ENCODE results near the gene DNAJC2. TPM values are rescaled to one million over a fixed set of nuclear protein-coding genes. Genes with fewer than 3 reads are reported as not detected.
A peak's percentile ranks its signal among the peaks of the same experiment; 100 is the strongest.
"Not testable (repeated sequence)": the region's sequence is repeated elsewhere in the genome, so short reads cannot be mapped to it uniquely, and the experiment has no call there.

Gene DNAJC2
- total RNA-seq, 2 donors from 2014 or later: 14.3 to 24.1 TPM

- Histone ChIP-seq H3K27ac (peak within 1 kb of the TSS; percentile 59 to 87 (median 74)), H3K9me3 (no peaks in the 10 kb centered on the region), H3K4me3 (peak within 1 kb of the TSS; percentile 87 to 93), H3K27me3 (no peaks in the 10 kb centered on the region), H3K36me3 (replicated peaks in 1 of 2; ENCODE audit: insufficient read depth in 1 of 2, low read depth in 2 of 2) (peaks cover 0 to 5% of the 10 kb centered on the region in 2 donors), H3K4me1 (peaks cover 16% of the 10 kb centered on the region)
- intact Hi-C loops (cut with DNase I): no loop called here
- DNase-seq (peak; percentile 94 to 98 (median 96)), ATAC-seq (peak; percentile 98)
- TF ChIP-seq, protein P1, sequence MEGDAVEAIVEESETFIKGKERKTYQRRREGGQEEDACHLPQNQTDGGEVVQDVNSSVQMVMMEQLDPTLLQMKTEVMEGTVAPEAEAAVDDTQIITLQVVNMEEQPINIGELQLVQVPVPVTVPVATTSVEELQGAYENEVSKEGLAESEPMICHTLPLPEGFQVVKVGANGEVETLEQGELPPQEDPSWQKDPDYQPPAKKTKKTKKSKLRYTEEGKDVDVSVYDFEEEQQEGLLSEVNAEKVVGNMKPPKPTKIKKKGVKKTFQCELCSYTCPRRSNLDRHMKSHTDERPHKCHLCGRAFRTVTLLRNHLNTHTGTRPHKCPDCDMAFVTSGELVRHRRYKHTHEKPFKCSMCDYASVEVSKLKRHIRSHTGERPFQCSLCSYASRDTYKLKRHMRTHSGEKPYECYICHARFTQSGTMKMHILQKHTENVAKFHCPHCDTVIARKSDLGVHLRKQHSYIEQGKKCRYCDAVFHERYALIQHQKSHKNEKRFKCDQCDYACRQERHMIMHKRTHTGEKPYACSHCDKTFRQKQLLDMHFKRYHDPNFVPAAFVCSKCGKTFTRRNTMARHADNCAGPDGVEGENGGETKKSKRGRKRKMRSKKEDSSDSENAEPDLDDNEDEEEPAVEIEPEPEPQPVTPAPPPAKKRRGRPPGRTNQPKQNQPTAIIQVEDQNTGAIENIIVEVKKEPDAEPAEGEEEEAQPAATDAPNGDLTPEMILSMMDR (IDR thresholded peaks at IDR 0.05): peak; percentile 95 to 97 (median 96)
- TF ChIP-seq POLR2A (IDR thresholded peaks at IDR 0.05): peak; percentile 18 to 77 (median 70)
- WGBS, 2 donors: 1 to 5% methylated on average over 24 to 52 of the region's 52 CpGs
These were observed 47.4 kb downstream of the DNAJC2 start, which contains the start of gene PMPCB for GRCh38 chr7:103296901-103297836. Gene PMPCB (plus strand): TSS chr7:103297435. CDS start chr7:103297460, 25 bp downstream.

- Histone ChIP-seq H3K36me3 (replicated peaks in 1 of 2; ENCODE audit: insufficient read depth in 1 of 2, low read depth in 2 of 2) (no peaks in the 10 kb centered on the region), H3K9me3 (no peaks in the 10 kb centered on the region), H3K4me1 (peaks cover 11% of the 10 kb centered on the region), H3K4me3 (no peak overlapping the region), H3K27me3 (no peaks in the 10 kb centered on the region), H3K27ac (no peak overlapping the region)
- no peak for DNase-seq
- TF ChIP-seq POLR2A (IDR thresholded peaks at IDR 0.05): no peak
- TF ChIP-seq, protein P1 (IDR thresholded peaks at IDR 0.05): no peak
- intact Hi-C loops (cut with DNase I): no loop called here
- WGBS, 2 donors: 93 to 100% methylated on average over 1 of the region's 1 CpG
- ATAC-seq: no peak
These were observed 51.0 kb downstream of the DNAJC2 start for GRCh38 chr7:103293526-103293925.

- no peaks in the 10 kb centered on the region for H3K27me3 ChIP-seq
- H3K9me3 ChIP-seq: no peaks in the 10 kb centered on the region
- H3K36me3 ChIP-seq (replicated peaks in 1 of 2; ENCODE audit: insufficient read depth in 1 of 2, low read depth in 2 of 2): no peaks in the 10 kb centered on the region
- H3K4me1 ChIP-seq: peaks cover 3% of the 10 kb centered on the region
- WGBS, 2 donors: 45 to 49% methylated on average over 3 of the region's 3 CpGs
- no peak overlapping the region for H3K4me3 ChIP-seq
- H3K27ac ChIP-seq: no peak overlapping the region
- DNase-seq (no peak), ATAC-seq (no peak)
- no peak for TF ChIP-seq POLR2A (IDR thresholded peaks at IDR 0.05)
- TF ChIP-seq, protein P1 (IDR thresholded peaks at IDR 0.05): no peak
- intact Hi-C loops (cut with DNase I): no loop called here
These were observed 52.4 kb downstream of the DNAJC2 start for GRCh38 chr7:103292122-103292521.

- ATAC-seq; DNase-seq; H3K9me3 ChIP-seq; intact Hi-C loops (cut with DNase I); H3K4me3 ChIP-seq; H3K36me3 ChIP-seq (replicated peaks in 1 of 2; ENCODE audit: insufficient read depth in 1 of 2, low read depth in 2 of 2); H3K27me3 ChIP-seq; H3K27ac ChIP-seq: not testable (repeated sequence)
- TF ChIP-seq, protein P1 (IDR thresholded peaks at IDR 0.05): peak in 1 of 7 experiments; percentile 23
- 23 to 26% methylated on average over 3 of the region's 3 CpGs for WGBS, 2 donors
- peaks cover 14% of the 10 kb centered on the region for H3K4me1 ChIP-seq
These were observed 61.7 kb downstream of the DNAJC2 start for GRCh38 chr7:103282802-103283427.

GRCh38 chr7:103280803-103281155, 63.8 kb downstream of the DNAJC2 start:
- Histone ChIP-seq H3K4me1 (peaks cover 14% of the 10 kb centered on the region), H3K27ac (peak overlapping the region in 1 of 4 donors; percentile 11), H3K4me3 (peak overlapping the region; percentile 25 to 41)
- WGBS, 2 donors: 0 to 1% methylated on average over 24 to 25 of the region's 25 CpGs
- intact Hi-C loops (cut with DNase I); H3K27me3 ChIP-seq; H3K9me3 ChIP-seq; H3K36me3 ChIP-seq (replicated peaks in 1 of 2; ENCODE audit: insufficient read depth in 1 of 2, low read depth in 2 of 2): not testable (repeated sequence)
- ATAC-seq: peak; percentile 40
- peak in 2 of 4 donors; percentile 16 to 17 for DNase-seq

DNA sequence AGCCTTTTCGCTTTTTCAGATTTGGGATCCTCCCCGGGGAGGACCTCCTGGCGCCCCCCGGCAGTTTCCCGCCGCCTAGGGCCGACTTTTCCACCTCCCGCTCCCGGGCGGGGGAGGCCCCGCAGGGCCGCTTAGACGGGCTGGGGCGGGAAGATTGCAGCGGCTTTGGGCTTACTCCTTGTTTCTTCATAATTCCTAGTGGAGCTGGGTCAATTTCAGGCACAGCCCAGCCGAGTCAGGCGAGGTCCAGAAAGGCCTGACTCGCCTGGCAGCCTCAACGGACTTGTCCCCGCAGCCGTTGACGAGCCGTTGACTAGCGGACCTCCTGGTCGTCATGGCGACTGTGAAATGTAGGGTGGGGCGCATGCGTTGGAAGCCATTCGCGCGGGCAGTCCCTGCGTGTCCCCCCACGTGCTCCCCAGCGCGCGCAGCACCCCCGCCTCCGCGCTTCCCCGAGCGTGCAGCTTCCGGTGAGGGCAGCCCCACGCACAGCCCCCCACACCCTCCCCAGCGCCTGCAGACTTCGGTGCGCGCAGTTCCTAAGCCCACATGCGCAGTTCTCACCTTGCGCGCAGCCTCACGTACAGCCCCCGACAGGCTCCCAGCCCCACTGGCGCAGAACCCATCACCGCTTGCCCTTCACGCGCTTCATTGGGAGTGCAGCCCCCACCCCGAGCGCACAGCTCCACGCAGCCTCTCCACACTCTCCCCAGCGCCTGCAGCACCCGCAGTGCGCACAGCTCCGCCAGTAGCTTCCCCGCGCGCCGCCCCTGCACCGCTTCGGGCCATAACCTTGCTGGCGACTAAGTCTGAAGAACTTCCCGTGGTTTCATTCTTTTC, 64.4 kb downstream of the DNAJC2 start:
- peak; percentile 80 for ATAC-seq
- H3K9me3 ChIP-seq; H3K27me3 ChIP-seq; H3K36me3 ChIP-seq (replicated peaks in 1 of 2; ENCODE audit: insufficient read depth in 1 of 2, low read depth in 2 of 2); intact Hi-C loops (cut with DNase I): not testable (repeated sequence)
- peak overlapping the region in 1 of 4 donors; percentile 11 for H3K27ac ChIP-seq
- H3K4me3 ChIP-seq: peak overlapping the region; percentile 25 to 41
- peak; percentile 60 to 77 (median 75) for DNase-seq
- H3K4me1 ChIP-seq: peaks cover 14% of the 10 kb centered on the region
- 0 to 1% methylated on average over 41 to 69 of the region's 71 CpGs for WGBS, 2 donors

DNA sequence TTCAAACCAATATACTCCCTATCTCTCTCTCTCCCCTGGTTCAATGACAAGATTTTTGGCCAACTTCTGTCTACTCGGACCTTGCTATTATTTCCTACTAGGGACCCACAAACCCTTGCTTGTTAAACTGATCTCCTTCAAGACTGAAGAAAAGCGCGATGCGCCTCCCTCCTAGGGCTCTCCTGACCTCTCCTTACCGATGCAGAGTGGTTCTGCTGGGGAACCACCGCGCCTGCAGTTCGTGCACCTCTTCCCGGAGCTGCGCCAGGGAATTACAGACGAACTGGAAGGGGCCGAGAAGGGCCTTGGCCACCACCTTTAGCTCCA, 65.0 kb downstream of the DNAJC2 start:
- H3K9me3 ChIP-seq; H3K27me3 ChIP-seq; H3K36me3 ChIP-seq (replicated peaks in 1 of 2; ENCODE audit: insufficient read depth in 1 of 2, low read depth in 2 of 2); intact Hi-C loops (cut with DNase I): not testable (repeated sequence)
- DNase-seq (peak in 2 of 4 donors; percentile 14 to 23), ATAC-seq (peak; percentile 35)
- Histone ChIP-seq H3K4me3 (peak overlapping the region in 1 of 2 donors; percentile 25), H3K27ac (peak overlapping the region in 1 of 4 donors; percentile 11), H3K4me1 (peaks cover 14% of the 10 kb centered on the region)
- WGBS, 2 donors: 0 to 3% methylated on average over 11 to 12 of the region's 12 CpGs

All from body of pancreas (tissue), 4 donors.